K562 (cell line): Measurements from ENCODE around the gene ZNF454.

Experiments
- CHD2 ChIP-seq: IDR thresholded peaks from 2 replicates; pipeline ENCODE4 v1.6.1; 2011; ENCODE audit warnings: low read depth, low read length
- TF ChIP-seq, protein P1 (sequence below), 2 experiments: fragments of 200-800 bp in 1 of 2; sonication (Bioruptor generic) in 1 of 2; sonication (generic) in 1 of 2; formaldehyde crosslinking in 1 of 2; IDR thresholded peaks in 1 of 2; conservative IDR thresholded peaks in 1 of 2; 2 replicates each; pipeline versions ENCODE4 v1.5.0 to v1.6.1; 2016 to 2020; ENCODE audit warnings: missing compliant biosample characterization in 1 of 2, missing genetic modification characterization in 1 of 2, missing genetic modification reagents in 1 of 2
- TF ChIP-seq, protein P2 (sequence below): sonication (generic); formaldehyde crosslinking; IDR thresholded peaks from 2 replicates; pipeline ENCODE4 v1.8.1; 2023; ENCODE audit warnings: mild to moderate bottlenecking, missing genetic modification reagents, moderate library complexity

DNA sequence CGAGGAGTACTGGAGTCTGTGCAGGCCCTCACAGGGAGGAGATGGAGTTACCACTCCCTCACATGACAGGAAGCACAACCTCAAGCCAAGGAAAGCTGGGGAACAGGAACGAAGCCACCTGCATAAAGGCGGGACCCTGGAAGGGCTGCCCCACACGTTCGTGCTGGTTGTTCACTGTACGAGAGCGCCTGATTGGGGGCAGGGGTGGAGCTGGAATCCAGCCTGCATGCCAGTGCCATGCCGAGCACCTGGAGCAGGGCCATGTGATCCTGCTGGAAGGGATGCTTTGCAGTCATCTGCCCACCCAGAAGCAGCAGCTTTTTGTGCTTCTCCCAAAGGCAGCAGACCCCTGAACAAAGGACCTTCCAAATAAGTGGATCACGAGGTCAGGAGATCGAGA lies 42.7 kb downstream of the ZNF454 start:
- TF ChIP-seq, protein P1, sequence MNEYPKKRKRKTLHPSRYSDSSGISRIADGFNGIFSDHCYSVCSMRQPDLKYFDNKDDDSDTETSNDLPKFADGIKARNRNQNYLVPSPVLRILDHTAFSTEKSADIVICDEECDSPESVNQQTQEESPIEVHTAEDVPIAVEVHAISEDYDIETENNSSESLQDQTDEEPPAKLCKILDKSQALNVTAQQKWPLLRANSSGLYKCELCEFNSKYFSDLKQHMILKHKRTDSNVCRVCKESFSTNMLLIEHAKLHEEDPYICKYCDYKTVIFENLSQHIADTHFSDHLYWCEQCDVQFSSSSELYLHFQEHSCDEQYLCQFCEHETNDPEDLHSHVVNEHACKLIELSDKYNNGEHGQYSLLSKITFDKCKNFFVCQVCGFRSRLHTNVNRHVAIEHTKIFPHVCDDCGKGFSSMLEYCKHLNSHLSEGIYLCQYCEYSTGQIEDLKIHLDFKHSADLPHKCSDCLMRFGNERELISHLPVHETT (CRISPR knock-in tag; conservative IDR thresholded peaks at IDR 0.05 in 1 of 2, IDR thresholded peaks at IDR 0.05 in 1 of 2) = no peak
- no peak for TF ChIP-seq CHD2
- TF ChIP-seq, protein P2, sequence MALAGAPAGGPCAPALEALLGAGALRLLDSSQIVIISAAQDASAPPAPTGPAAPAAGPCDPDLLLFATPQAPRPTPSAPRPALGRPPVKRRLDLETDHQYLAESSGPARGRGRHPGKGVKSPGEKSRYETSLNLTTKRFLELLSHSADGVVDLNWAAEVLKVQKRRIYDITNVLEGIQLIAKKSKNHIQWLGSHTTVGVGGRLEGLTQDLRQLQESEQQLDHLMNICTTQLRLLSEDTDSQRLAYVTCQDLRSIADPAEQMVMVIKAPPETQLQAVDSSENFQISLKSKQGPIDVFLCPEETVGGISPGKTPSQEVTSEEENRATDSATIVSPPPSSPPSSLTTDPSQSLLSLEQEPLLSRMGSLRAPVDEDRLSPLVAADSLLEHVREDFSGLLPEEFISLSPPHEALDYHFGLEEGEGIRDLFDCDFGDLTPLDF (CRISPR knock-in tag) = no peak
